ENCODE results near the gene FADS6. TPM values are rescaled to one million over a fixed set of nuclear protein-coding genes. Genes with fewer than 3 reads are reported as not detected.

The FADS6 gene
- polyA plus RNA-seq, 1 donor from 2014 or later, result not detected

- Histone ChIP-seq H3K79me2 (replicated peaks; ENCODE audit: insufficient read depth, low read length) (no peaks in the 10 kb centered on the region), H3K27ac (ENCODE audit: low read length) (peak overlapping the region; percentile 70), H3K9me3 (ENCODE audit: low read length) (no peaks in the 10 kb centered on the region), H3K9ac (ENCODE audit: low read length) (peak overlapping the region; percentile 77), H3F3A (ENCODE audit: insufficient read depth, low read length, poor library complexity, severe bottlenecking) (no peaks in the 10 kb centered on the region), H2AFZ (ENCODE audit: low read depth, low read length) (peak overlapping the region; percentile 61), H3K4me2 (ENCODE audit: low read length) (peak overlapping the region; percentile 70), H3K36me3 (ENCODE audit: insufficient read depth, low read length) (no peaks in the 10 kb centered on the region), H3K4me3 (ENCODE audit: low read length) (peak overlapping the region; percentile 90), H3K9me2 (ENCODE audit: insufficient read depth, low read length) (no peaks in the 10 kb centered on the region), H3K27me3 (ENCODE audit: insufficient read depth, low read depth, low read length) (no peaks in the 10 kb centered on the region), H4K20me1 (ENCODE audit: insufficient read depth) (no peaks in the 10 kb centered on the region)
- no peak for TF ChIP-seq EP300 (conservative IDR thresholded peaks at IDR 0.05; ENCODE audit: poor library complexity, severe bottlenecking)
- TF ChIP-seq POLR2AphosphoS5 (IDR thresholded peaks at IDR 0.05), result no peak
- TF ChIP-seq, protein P1, sequence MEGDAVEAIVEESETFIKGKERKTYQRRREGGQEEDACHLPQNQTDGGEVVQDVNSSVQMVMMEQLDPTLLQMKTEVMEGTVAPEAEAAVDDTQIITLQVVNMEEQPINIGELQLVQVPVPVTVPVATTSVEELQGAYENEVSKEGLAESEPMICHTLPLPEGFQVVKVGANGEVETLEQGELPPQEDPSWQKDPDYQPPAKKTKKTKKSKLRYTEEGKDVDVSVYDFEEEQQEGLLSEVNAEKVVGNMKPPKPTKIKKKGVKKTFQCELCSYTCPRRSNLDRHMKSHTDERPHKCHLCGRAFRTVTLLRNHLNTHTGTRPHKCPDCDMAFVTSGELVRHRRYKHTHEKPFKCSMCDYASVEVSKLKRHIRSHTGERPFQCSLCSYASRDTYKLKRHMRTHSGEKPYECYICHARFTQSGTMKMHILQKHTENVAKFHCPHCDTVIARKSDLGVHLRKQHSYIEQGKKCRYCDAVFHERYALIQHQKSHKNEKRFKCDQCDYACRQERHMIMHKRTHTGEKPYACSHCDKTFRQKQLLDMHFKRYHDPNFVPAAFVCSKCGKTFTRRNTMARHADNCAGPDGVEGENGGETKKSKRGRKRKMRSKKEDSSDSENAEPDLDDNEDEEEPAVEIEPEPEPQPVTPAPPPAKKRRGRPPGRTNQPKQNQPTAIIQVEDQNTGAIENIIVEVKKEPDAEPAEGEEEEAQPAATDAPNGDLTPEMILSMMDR (IDR thresholded peaks at IDR 0.05; ENCODE audit: poor library complexity, severe bottlenecking), result no peak
- no peak for TF ChIP-seq EZH2 (IDR thresholded peaks at IDR 0.05; ENCODE audit: borderline replicate concordance, insufficient read depth, low read length, poor library complexity, severe bottlenecking)
- TF ChIP-seq RAD21 (conservative IDR thresholded peaks at IDR 0.05), result no peak
- TF ChIP-seq TAF1 (IDR thresholded peaks at IDR 0.05; ENCODE audit: low read depth), result no peak
- TF ChIP-seq, protein P2, sequence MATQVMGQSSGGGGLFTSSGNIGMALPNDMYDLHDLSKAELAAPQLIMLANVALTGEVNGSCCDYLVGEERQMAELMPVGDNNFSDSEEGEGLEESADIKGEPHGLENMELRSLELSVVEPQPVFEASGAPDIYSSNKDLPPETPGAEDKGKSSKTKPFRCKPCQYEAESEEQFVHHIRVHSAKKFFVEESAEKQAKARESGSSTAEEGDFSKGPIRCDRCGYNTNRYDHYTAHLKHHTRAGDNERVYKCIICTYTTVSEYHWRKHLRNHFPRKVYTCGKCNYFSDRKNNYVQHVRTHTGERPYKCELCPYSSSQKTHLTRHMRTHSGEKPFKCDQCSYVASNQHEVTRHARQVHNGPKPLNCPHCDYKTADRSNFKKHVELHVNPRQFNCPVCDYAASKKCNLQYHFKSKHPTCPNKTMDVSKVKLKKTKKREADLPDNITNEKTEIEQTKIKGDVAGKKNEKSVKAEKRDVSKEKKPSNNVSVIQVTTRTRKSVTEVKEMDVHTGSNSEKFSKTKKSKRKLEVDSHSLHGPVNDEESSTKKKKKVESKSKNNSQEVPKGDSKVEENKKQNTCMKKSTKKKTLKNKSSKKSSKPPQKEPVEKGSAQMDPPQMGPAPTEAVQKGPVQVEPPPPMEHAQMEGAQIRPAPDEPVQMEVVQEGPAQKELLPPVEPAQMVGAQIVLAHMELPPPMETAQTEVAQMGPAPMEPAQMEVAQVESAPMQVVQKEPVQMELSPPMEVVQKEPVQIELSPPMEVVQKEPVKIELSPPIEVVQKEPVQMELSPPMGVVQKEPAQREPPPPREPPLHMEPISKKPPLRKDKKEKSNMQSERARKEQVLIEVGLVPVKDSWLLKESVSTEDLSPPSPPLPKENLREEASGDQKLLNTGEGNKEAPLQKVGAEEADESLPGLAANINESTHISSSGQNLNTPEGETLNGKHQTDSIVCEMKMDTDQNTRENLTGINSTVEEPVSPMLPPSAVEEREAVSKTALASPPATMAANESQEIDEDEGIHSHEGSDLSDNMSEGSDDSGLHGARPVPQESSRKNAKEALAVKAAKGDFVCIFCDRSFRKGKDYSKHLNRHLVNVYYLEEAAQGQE (IDR thresholded peaks at IDR 0.05; ENCODE audit: borderline replicate concordance), result no peak
- TF ChIP-seq MXI1 (conservative IDR thresholded peaks at IDR 0.05; ENCODE audit: poor library complexity, severe bottlenecking), result no peak
- TF ChIP-seq SMC3 (conservative IDR thresholded peaks at IDR 0.05; ENCODE audit: poor library complexity), result no peak
These were observed 19.4 kb downstream of the FADS6 start for GRCh38 chr17:74873874-74874614.

DNA sequence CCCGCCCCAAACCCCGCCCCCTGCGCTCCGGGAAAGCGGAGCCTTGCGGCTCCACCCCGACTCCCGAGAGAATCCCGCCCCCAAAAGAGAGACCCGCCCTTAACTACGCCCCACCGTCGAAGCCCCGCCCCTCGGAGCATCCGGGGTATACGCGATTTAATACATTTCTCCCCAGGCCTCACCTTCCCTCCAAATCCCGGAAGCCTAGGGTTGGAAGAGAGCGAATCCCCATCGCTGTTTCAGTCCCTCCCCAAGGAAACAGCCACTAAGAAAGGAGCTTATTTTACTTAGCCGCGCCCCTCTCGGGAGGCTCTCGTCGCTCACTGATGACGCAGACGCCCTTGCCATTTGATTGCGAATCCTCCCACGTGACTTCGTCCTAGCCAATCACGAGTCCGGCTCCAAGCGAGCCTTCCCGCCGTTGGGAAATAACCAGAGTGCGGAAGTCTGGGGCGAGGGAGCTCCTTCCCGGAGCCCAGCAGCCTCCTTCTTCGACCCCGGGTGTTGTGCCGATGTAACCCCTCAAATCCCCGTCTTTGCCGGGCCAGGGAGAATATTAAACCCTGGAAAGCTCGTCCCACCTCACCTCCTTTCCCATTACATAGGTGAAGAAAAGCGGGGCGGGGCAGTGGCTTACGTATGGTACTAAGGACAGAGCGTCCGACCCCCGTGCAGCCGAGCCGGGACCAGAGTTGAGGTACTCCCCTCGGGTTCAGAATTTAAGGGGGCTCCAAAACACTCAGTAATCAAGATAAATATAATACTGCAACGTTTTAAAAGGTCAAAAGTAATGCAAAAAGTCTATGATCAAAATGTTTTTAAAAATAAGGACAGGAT, 20.2 kb downstream of the FADS6 start:
- Histone ChIP-seq H3K27me3 (ENCODE audit: insufficient read depth, low read depth, low read length) (no peaks in the 10 kb centered on the region), H3K36me3 (ENCODE audit: insufficient read depth, low read length) (no peaks in the 10 kb centered on the region), H3K27ac (ENCODE audit: low read length) (peak overlapping the region; percentile 70), H4K20me1 (ENCODE audit: insufficient read depth) (no peaks in the 10 kb centered on the region), H2AFZ (ENCODE audit: low read depth, low read length) (peak overlapping the region; percentile 61), H3K9ac (ENCODE audit: low read length) (peak overlapping the region; percentile 80), H3K9me2 (ENCODE audit: insufficient read depth, low read length) (no peaks in the 10 kb centered on the region), H3K4me2 (ENCODE audit: low read length) (peak overlapping the region; percentile 70), H3K79me2 (replicated peaks; ENCODE audit: insufficient read depth, low read length) (no peaks in the 10 kb centered on the region), H3K9me3 (ENCODE audit: low read length) (no peaks in the 10 kb centered on the region), H3F3A (ENCODE audit: insufficient read depth, low read length, poor library complexity, severe bottlenecking) (no peaks in the 10 kb centered on the region), H3K4me3 (ENCODE audit: low read length) (peak overlapping the region; percentile 90)
- TF ChIP-seq, protein P1 (IDR thresholded peaks at IDR 0.05; ENCODE audit: poor library complexity, severe bottlenecking), result no peak
- peak; percentile 41 for TF ChIP-seq TAF1 (IDR thresholded peaks at IDR 0.05; ENCODE audit: low read depth)
- no peak for TF ChIP-seq EP300 (conservative IDR thresholded peaks at IDR 0.05; ENCODE audit: poor library complexity, severe bottlenecking)
- peak; percentile 74 for TF ChIP-seq MXI1 (conservative IDR thresholded peaks at IDR 0.05; ENCODE audit: poor library complexity, severe bottlenecking)
- TF ChIP-seq RAD21 (conservative IDR thresholded peaks at IDR 0.05), result peak; percentile 24
- TF ChIP-seq, protein P2 (IDR thresholded peaks at IDR 0.05; ENCODE audit: borderline replicate concordance), result peak; percentile 59
- TF ChIP-seq POLR2AphosphoS5 (IDR thresholded peaks at IDR 0.05), result peak; percentile 97
